Panc1 (cell line): ENCODE data around the gene ZBTB22.

Experiments used
- POLR2AphosphoS5 ChIP-seq: IDR thresholded peaks from 2 replicates; pipeline ENCODE4 v1.6.1; 2012; ENCODE audit warnings: mild to moderate bottlenecking, low read depth, low read length, moderate library complexity
- SIN3A ChIP-seq: IDR thresholded peaks from 2 replicates; pipeline ENCODE4 v1.6.1; 2012; ENCODE audit warnings: low read depth, mild to moderate bottlenecking, low read length, moderate library complexity, borderline replicate concordance; ENCODE audit not compliant: insufficient read depth
- TCF7L2 ChIP-seq: IDR thresholded peaks from 2 replicates; pipeline ENCODE4 v1.6.1; 2011; ENCODE audit warnings: mild to moderate bottlenecking, low read depth, low read length, inconsistent platforms
- TF ChIP-seq, protein P1 (sequence below): fragments of 450-650 bp; IDR thresholded peaks from 2 replicates; pipeline ENCODE4 v1.5.1; 2017; ENCODE audit warnings: mild to moderate bottlenecking
- TF ChIP-seq, protein P2 (sequence below), 2 experiments: IDR thresholded peaks; 2 replicates each; pipeline ENCODE4 v1.6.1; 2011 to 2012; ENCODE audit warnings: low read depth in 2 of 2, control low read depth in 1 of 2, low read length in 1 of 2, mild to moderate bottlenecking in 1 of 2, moderate library complexity in 1 of 2; ENCODE audit not compliant: insufficient read depth in 1 of 2

DNA sequence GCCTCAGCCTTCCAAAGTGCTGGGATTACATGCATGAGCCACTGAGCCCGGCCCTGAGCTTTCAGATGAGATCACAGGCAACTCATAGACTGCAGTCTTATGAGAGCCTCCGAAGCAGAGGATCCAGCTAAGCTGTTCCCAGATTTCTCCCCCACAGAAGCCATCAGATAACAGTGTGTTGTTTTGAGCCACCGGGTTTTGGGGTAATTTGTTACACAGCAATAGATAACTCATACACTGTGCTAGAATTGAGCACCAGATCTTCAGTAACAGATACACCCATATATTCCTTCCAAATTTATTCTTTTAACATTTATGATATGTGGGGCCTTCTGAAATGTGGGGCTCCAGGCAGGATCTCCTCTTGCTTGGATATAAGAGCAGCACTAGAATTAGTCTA lies 19.0 kb upstream of the ZBTB22 start:
- TF ChIP-seq, protein P1, sequence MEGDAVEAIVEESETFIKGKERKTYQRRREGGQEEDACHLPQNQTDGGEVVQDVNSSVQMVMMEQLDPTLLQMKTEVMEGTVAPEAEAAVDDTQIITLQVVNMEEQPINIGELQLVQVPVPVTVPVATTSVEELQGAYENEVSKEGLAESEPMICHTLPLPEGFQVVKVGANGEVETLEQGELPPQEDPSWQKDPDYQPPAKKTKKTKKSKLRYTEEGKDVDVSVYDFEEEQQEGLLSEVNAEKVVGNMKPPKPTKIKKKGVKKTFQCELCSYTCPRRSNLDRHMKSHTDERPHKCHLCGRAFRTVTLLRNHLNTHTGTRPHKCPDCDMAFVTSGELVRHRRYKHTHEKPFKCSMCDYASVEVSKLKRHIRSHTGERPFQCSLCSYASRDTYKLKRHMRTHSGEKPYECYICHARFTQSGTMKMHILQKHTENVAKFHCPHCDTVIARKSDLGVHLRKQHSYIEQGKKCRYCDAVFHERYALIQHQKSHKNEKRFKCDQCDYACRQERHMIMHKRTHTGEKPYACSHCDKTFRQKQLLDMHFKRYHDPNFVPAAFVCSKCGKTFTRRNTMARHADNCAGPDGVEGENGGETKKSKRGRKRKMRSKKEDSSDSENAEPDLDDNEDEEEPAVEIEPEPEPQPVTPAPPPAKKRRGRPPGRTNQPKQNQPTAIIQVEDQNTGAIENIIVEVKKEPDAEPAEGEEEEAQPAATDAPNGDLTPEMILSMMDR = no peak
- TF ChIP-seq SIN3A (no peak), POLR2AphosphoS5 (no peak), TCF7L2 (no peak)
- TF ChIP-seq, protein P2, sequence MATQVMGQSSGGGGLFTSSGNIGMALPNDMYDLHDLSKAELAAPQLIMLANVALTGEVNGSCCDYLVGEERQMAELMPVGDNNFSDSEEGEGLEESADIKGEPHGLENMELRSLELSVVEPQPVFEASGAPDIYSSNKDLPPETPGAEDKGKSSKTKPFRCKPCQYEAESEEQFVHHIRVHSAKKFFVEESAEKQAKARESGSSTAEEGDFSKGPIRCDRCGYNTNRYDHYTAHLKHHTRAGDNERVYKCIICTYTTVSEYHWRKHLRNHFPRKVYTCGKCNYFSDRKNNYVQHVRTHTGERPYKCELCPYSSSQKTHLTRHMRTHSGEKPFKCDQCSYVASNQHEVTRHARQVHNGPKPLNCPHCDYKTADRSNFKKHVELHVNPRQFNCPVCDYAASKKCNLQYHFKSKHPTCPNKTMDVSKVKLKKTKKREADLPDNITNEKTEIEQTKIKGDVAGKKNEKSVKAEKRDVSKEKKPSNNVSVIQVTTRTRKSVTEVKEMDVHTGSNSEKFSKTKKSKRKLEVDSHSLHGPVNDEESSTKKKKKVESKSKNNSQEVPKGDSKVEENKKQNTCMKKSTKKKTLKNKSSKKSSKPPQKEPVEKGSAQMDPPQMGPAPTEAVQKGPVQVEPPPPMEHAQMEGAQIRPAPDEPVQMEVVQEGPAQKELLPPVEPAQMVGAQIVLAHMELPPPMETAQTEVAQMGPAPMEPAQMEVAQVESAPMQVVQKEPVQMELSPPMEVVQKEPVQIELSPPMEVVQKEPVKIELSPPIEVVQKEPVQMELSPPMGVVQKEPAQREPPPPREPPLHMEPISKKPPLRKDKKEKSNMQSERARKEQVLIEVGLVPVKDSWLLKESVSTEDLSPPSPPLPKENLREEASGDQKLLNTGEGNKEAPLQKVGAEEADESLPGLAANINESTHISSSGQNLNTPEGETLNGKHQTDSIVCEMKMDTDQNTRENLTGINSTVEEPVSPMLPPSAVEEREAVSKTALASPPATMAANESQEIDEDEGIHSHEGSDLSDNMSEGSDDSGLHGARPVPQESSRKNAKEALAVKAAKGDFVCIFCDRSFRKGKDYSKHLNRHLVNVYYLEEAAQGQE (IDR thresholded peaks at IDR 0.05; ENCODE audit: insufficient read depth in 1 of 2, low read depth in 2 of 2, low read length in 1 of 2) = no peak
